Dermis blood vessel endothelial cell (primary cell): ENCODE results near the gene C1orf146. TPM values are rescaled to one million over a fixed set of nuclear protein-coding genes. Genes with fewer than 3 reads are reported as not detected.
"Not testable (repeated sequence)": the region's sequence is repeated elsewhere in the genome, so short reads cannot be mapped to it uniquely, and the experiment has no call there.

ENCODE experiments used
- DNase-seq: peaks from one replicate; pipeline ENCODE4 v3.0.0; 2010
- total RNA-seq: library from RNA; depleted of rRNA; stranded (reverse); fragments of >200 nt; gene quantifications from 2 replicates; pipeline ENCODE4 v1.2.3, GENCODE V29; 2014

C1orf146 gene
- total RNA-seq = not detected in 2 replicates

GRCh38 chr1:92217721-92218120 is at the start of gene C1orf146:
TSS of gene C1orf146 (plus strand) at chr1:92217915. CDS start at chr1:92231421, 13,506 bp downstream.
- DNase-seq = no peak

GRCh38 chr1:92168657-92169056 is 49.1 kb upstream of the C1orf146 start:
- DNase-seq = no peak

GRCh38 chr1:92169214-92170005 is 48.3 kb upstream of the C1orf146 start:
- no peak for DNase-seq

GRCh38 chr1:92184632-92185031 is 33.1 kb upstream of the C1orf146 start:
- no peak for DNase-seq

GRCh38 chr1:92186081-92186480 is 31.6 kb upstream of the C1orf146 start:
- DNase-seq = no peak

GRCh38 chr1:92188436-92189255 is 29.1 kb upstream of the C1orf146 start:
- no peak for DNase-seq

- no peak for DNase-seq
Measured at GRCh38 chr1:92191726-92192125, 26.0 kb upstream of the C1orf146 start.

- no peak for DNase-seq
Measured at GRCh38 chr1:92192246-92192645, 25.5 kb upstream of the C1orf146 start.

GRCh38 chr1:92194511-92194910 is 23.2 kb upstream of the C1orf146 start:
- no peak for DNase-seq

- DNase-seq = no peak
Measured at GRCh38 chr1:92201973-92202372, 15.7 kb upstream of the C1orf146 start.

- DNase-seq = no peak
Measured at GRCh38 chr1:92203105-92203504, 14.6 kb upstream of the C1orf146 start.

- no peak for DNase-seq
Measured at GRCh38 chr1:92210701-92211100, 7.0 kb upstream of the C1orf146 start.

- no peak for DNase-seq
Measured at GRCh38 chr1:92211166-92211565, 6.5 kb upstream of the C1orf146 start.

GRCh38 chr1:92218559-92218958 is 844 bp downstream of the C1orf146 start:
- DNase-seq = no peak

- DNase-seq = no peak
Measured at GRCh38 chr1:92219028-92219427, 1.3 kb downstream of the C1orf146 start.

GRCh38 chr1:92228401-92228800 is 10.7 kb downstream of the C1orf146 start:
- no peak for DNase-seq

- DNase-seq = no peak
Measured at GRCh38 chr1:92230736-92231135, 13.0 kb downstream of the C1orf146 start.

- no peak for DNase-seq
Measured at GRCh38 chr1:92240034-92240433, 22.3 kb downstream of the C1orf146 start.

- DNase-seq = no peak
Measured at GRCh38 chr1:92244376-92244775, 26.7 kb downstream of the C1orf146 start.

GRCh38 chr1:92254714-92255113 is 37.0 kb downstream of the C1orf146 start:
- not testable (repeated sequence) for DNase-seq

- no peak for DNase-seq
Measured at GRCh38 chr1:92259350-92259749, 41.6 kb downstream of the C1orf146 start.

- DNase-seq = peak; percentile 10
Measured at GRCh38 chr1:92262516-92262915, 44.8 kb downstream of the C1orf146 start.

GRCh38 chr1:92273039-92273438 is 55.3 kb downstream of the C1orf146 start:
- no peak for DNase-seq

- DNase-seq = peak; percentile 26
Measured at GRCh38 chr1:92274939-92275338, 57.2 kb downstream of the C1orf146 start.
